HG02938 (cell line): Measurements from ENCODE around the gene EAF1.
"Not testable (repeated sequence)": the region's sequence is repeated elsewhere in the genome, so short reads cannot be mapped to it uniquely, and the experiment has no call there.

Source experiments
- ATAC-seq: cut with Tn5 transposase; IDR thresholded peaks from one replicate; pipeline ENCODE4 v1.9.1; 2021; ENCODE audit warnings: mild to moderate bottlenecking, moderate library complexity; ENCODE audit not compliant: unreplicated experiment

The EAF1 gene

GRCh38 chr3:15477951-15478639 is 50.7 kb downstream of the EAF1 start:
- no peak for ATAC-seq

DNA sequence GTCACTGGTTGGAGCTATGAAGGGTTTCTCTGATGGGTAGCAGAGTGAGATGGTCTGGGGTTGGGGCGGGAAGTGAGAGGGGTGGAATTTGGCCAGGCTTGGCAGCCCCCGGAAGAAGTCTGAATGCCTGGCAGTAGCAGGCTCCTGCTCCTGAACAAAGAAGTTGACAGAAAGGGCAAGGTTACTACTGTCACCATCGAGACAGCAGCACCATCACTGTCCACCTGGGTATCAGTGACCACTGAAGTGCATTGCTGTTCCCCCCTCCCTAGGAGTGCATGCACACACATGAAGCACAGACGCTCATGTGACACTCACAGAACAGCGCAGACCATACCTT is 51.2 kb downstream of the EAF1 start:
- ATAC-seq = no peak

DNA sequence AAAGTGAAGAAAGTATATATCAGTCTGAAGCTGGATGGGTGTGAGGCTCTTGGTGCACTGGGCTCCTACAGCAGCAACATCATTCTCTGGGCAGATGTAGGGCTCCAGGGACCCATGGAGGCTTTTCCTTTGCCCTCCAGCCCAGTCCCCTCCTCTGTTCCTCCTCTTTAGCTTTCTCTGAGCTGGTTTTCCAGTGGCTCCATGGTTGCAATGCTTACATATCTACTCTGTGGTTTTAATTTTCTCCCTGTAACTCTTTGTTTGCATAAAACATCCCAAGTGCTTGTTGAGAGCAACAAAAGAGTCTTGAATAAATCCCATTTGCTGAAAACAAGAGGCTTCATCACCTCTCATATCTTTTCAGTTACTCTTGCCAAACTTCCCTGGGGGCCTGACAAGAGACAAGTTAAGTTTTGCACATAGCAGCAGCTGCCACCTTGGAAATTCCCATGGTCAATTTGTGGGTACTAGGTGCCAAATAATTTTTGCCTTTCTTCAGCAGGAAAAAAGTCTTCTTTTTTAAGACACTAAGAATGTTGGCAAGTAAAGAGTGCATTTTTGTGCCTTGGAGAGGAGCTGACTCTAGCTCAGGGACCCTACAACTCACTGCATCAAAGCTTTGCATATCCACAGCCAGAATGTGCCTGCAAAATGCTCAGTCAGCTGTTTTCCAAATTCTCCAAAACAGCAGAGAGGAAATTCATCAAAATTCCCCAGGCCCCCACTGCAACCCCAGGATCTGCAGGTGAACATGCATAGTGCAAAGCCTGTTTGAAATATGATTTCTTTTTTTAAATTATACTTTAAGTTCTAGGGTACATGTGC is 52.2 kb downstream of the EAF1 start:
- no peak for ATAC-seq

- ATAC-seq = not testable (repeated sequence)
Measured at GRCh38 chr3:15484551-15484950, 57.2 kb downstream of the EAF1 start.

- no peak for ATAC-seq
Measured at GRCh38 chr3:15486020-15486419, 58.6 kb downstream of the EAF1 start.

DNA sequence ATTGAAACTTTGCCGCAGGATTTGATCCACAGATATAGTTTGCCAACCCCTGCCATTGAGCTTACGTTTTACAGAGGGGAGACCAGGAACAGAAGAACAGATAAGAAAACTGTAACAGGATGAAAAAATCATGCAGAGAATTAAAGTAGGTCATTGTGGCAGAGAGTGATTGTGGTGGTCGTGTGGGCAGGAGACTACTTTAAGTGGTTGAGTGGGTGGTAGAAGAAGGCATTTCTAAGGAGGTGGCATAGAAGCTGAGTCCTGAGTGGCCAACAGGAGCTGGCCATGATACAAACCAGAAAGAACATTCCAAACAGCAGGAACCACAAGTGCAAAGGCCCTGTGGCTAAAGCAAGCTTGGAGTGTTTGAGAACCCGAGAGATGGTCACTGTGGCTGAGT is 59.6 kb downstream of the EAF1 start:
- ATAC-seq = no peak

DNA sequence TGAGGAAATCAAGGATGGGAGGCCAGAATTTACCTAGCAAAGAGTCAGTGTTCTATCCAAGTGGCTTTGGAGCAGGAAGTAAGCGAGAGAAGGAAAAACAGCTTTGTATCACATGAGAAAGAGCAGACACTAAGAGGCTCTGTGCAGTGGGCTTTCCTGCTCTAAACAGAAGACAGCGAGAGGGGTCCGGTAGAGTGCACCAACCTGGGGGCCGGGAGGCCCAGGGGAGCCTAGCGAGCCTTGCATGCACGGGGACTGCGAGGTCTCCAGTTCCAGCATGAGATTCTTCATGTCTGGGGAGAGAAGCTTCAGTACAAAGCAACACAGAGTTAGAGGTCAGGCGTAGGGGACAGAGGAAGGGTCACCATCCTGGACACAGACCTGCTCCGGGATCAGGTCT is 60.6 kb downstream of the EAF1 start:
- no peak for ATAC-seq

DNA sequence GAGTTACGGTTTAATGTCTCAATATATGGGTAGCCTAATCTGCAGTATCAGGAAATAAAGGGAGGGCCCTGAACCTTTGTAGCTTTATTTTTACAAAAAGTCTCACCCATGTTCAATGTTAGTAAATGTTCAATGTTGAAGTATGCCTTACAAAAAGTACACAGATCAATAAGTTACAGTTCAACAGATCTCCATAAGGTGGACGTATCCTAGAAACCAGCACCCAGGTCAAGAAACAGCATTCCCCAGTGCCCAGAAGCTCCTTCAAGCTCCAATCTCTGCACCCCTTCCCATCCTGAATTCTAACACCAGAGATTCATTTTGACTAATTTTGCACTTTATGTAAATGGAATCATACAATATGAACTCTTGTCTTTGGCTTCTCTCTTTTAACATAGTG is 62.8 kb downstream of the EAF1 start:
- no peak for ATAC-seq

- ATAC-seq = no peak
Measured at GRCh38 chr3:15491143-15491542, 63.7 kb downstream of the EAF1 start.
